Lower leg skin (tissue), 3 donors: ENCODE results near the gene MAMDC2.

Experiments
- CTCF ChIP-seq, 3 donors: fragments of 450-650 bp; IDR thresholded peaks; one replicate each; pipeline ENCODE4 v1.5.1; 2016; ENCODE audit warnings: antibody characterized with exemption in 3 of 3, mild to moderate bottlenecking in 3 of 3, moderate library complexity in 2 of 3
- POLR2A ChIP-seq, 2 donors: fragments of 450-650 bp; IDR thresholded peaks; one replicate each; pipeline ENCODE4 v1.6.1; 2016 to 2017; ENCODE audit warnings: antibody characterized with exemption in 2 of 2, mild to moderate bottlenecking in 1 of 2, moderate library complexity in 1 of 2

- no peak for TF ChIP-seq CTCF (IDR thresholded peaks at IDR 0.05)
- TF ChIP-seq POLR2A (IDR thresholded peaks at IDR 0.05) = no peak
Observed at GRCh38 chr9:70156729-70157128, 113.1 kb downstream of the MAMDC2 start.
